Measurements from ENCODE around the gene TARS2. TPM values are rescaled to one million over a fixed set of nuclear protein-coding genes. Genes with fewer than 3 reads are reported as not detected.
A peak's percentile ranks its signal among the peaks of the same experiment; 100 is the strongest.

TARS2 gene, protein sequence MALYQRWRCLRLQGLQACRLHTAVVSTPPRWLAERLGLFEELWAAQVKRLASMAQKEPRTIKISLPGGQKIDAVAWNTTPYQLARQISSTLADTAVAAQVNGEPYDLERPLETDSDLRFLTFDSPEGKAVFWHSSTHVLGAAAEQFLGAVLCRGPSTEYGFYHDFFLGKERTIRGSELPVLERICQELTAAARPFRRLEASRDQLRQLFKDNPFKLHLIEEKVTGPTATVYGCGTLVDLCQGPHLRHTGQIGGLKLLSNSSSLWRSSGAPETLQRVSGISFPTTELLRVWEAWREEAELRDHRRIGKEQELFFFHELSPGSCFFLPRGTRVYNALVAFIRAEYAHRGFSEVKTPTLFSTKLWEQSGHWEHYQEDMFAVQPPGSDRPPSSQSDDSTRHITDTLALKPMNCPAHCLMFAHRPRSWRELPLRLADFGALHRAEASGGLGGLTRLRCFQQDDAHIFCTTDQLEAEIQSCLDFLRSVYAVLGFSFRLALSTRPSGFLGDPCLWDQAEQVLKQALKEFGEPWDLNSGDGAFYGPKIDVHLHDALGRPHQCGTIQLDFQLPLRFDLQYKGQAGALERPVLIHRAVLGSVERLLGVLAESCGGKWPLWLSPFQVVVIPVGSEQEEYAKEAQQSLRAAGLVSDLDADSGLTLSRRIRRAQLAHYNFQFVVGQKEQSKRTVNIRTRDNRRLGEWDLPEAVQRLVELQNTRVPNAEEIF
- polyA plus RNA-seq: 10 to 100 TPM; 14.1 to 26.7 TPM

- peak within 1 kb of the TSS; percentile 82 to 91 for H3K27ac ChIP-seq (ENCODE audit: low read depth in 2 of 2, low read length in 1 of 2)
- peaks cover 5 to 11% of the 10 kb centered on the region in 2 donors for H3K36me3 ChIP-seq (ENCODE audit: control insufficient read depth in 2 of 2, insufficient read depth in 2 of 2, low read length in 1 of 2)
- 0 to 1% methylated on average over 30 of the region's 30 CpGs for WGBS, 2 donors
- no peaks in the 10 kb centered on the region for H3K27me3 ChIP-seq (ENCODE audit: control insufficient read depth in 1 of 2, insufficient read depth in 2 of 2, low read length in 2 of 2)
- no peaks in the 10 kb centered on the region for H3K9me3 ChIP-seq (ENCODE audit: control insufficient read depth in 2 of 2, insufficient read depth in 1 of 2, low read depth in 1 of 2, low read length in 1 of 2)
- H3K4me3 ChIP-seq (ENCODE audit: low read depth in 1 of 2, low read length in 2 of 2): peak within 1 kb of the TSS; percentile 56 to 86
- no peaks in the 10 kb centered on the region for H3K4me1 ChIP-seq (ENCODE audit: control insufficient read depth in 2 of 2, insufficient read depth in 2 of 2, low read length in 1 of 2)
Observed at GRCh38 chr1:150486966-150487762, at the start of gene TARS2. Gene TARS2, plus strand, starts transcription at chr1:150487419. Its CDS starts 32 bp downstream, at chr1:150487451.

GRCh38 chr1:150441121-150441520 lies 46.1 kb upstream of the TARS2 start:
- Histone ChIP-seq H3K27me3 (ENCODE audit: control insufficient read depth in 1 of 2, insufficient read depth in 2 of 2, low read length in 2 of 2) (no peaks in the 10 kb centered on the region), H3K4me3 (ENCODE audit: low read depth in 1 of 2, low read length in 2 of 2) (no peak overlapping the region), H3K36me3 (ENCODE audit: control insufficient read depth in 2 of 2, insufficient read depth in 2 of 2, low read length in 1 of 2) (no peaks in the 10 kb centered on the region), H3K9me3 (ENCODE audit: control insufficient read depth in 2 of 2, insufficient read depth in 1 of 2, low read depth in 1 of 2, low read length in 1 of 2) (no peaks in the 10 kb centered on the region), H3K4me1 (ENCODE audit: control insufficient read depth in 2 of 2, insufficient read depth in 2 of 2, low read length in 1 of 2) (no peaks in the 10 kb centered on the region), H3K27ac (ENCODE audit: low read depth in 2 of 2, low read length in 1 of 2) (no peak overlapping the region)
- 84 to 89% methylated on average over 2 of the region's 2 CpGs for WGBS, 2 donors

- no peak overlapping the region for H3K4me3 ChIP-seq (ENCODE audit: low read depth in 1 of 2, low read length in 2 of 2)
- peaks cover 0 to 4% of the 10 kb centered on the region in 2 donors for H3K36me3 ChIP-seq (ENCODE audit: control insufficient read depth in 2 of 2, insufficient read depth in 2 of 2, low read length in 1 of 2)
- WGBS, 2 donors: 93 to 99% methylated on average over 1 of the region's 1 CpG
- H3K27ac ChIP-seq (ENCODE audit: low read depth in 2 of 2, low read length in 1 of 2): no peak overlapping the region
- H3K9me3 ChIP-seq (ENCODE audit: control insufficient read depth in 2 of 2, insufficient read depth in 1 of 2, low read depth in 1 of 2, low read length in 1 of 2): no peaks in the 10 kb centered on the region
- no peaks in the 10 kb centered on the region for H3K27me3 ChIP-seq (ENCODE audit: control insufficient read depth in 1 of 2, insufficient read depth in 2 of 2, low read length in 2 of 2)
- H3K4me1 ChIP-seq (ENCODE audit: control insufficient read depth in 2 of 2, insufficient read depth in 2 of 2, low read length in 1 of 2): no peaks in the 10 kb centered on the region
Observed at GRCh38 chr1:150444232-150444631, 43.0 kb upstream of the TARS2 start.

GRCh38 chr1:150456146-150456647 lies 31.0 kb upstream of the TARS2 start:
- Histone ChIP-seq H3K4me3 (ENCODE audit: low read depth in 1 of 2, low read length in 2 of 2) (no peak overlapping the region), H3K27me3 (ENCODE audit: control insufficient read depth in 1 of 2, insufficient read depth in 2 of 2, low read length in 2 of 2) (no peaks in the 10 kb centered on the region), H3K36me3 (ENCODE audit: control insufficient read depth in 2 of 2, insufficient read depth in 2 of 2, low read length in 1 of 2) (peaks cover 0 to 8% of the 10 kb centered on the region in 2 donors), H3K9me3 (ENCODE audit: control insufficient read depth in 2 of 2, insufficient read depth in 1 of 2, low read depth in 1 of 2, low read length in 1 of 2) (no peaks in the 10 kb centered on the region), H3K27ac (ENCODE audit: low read depth in 2 of 2, low read length in 1 of 2) (no peak overlapping the region), H3K4me1 (ENCODE audit: control insufficient read depth in 2 of 2, insufficient read depth in 2 of 2, low read length in 1 of 2) (no peaks in the 10 kb centered on the region)
- 75 to 78% methylated on average over 4 of the region's 4 CpGs for WGBS, 2 donors

DNA sequence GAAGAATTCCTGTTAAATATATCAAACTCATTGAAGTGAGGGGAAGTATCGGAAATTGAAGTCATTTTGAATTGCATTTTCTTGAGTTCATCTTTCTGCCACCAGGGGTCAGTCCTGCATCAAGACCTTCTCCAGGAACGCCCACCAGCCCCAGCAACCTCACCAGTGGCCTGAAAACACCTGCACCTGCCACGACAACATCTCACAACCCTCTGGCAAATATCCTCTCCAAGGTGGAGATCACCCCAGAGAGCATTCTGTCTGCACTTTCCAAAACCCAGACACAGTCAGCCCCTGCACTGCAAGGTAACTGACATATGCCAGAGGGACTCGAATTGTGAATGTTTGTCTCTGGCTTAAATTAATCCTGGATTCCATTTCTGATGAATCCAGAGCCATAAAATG lies 22.8 kb upstream of the TARS2 start:
- H3K9me3 ChIP-seq (ENCODE audit: control insufficient read depth in 2 of 2, insufficient read depth in 1 of 2, low read depth in 1 of 2, low read length in 1 of 2): no peaks in the 10 kb centered on the region
- no peaks in the 10 kb centered on the region for H3K27me3 ChIP-seq (ENCODE audit: control insufficient read depth in 1 of 2, insufficient read depth in 2 of 2, low read length in 2 of 2)
- peaks cover 0 to 5% of the 10 kb centered on the region in 2 donors for H3K36me3 ChIP-seq (ENCODE audit: control insufficient read depth in 2 of 2, insufficient read depth in 2 of 2, low read length in 1 of 2)
- no peak overlapping the region for H3K4me3 ChIP-seq (ENCODE audit: low read depth in 1 of 2, low read length in 2 of 2)
- 36% methylated on average over 4 of the region's 4 CpGs for WGBS, 2 donors
- no peaks in the 10 kb centered on the region for H3K4me1 ChIP-seq (ENCODE audit: control insufficient read depth in 2 of 2, insufficient read depth in 2 of 2, low read length in 1 of 2)
- peak overlapping the region in 1 of 2 donors; percentile 60 for H3K27ac ChIP-seq (ENCODE audit: low read depth in 2 of 2, low read length in 1 of 2)

DNA sequence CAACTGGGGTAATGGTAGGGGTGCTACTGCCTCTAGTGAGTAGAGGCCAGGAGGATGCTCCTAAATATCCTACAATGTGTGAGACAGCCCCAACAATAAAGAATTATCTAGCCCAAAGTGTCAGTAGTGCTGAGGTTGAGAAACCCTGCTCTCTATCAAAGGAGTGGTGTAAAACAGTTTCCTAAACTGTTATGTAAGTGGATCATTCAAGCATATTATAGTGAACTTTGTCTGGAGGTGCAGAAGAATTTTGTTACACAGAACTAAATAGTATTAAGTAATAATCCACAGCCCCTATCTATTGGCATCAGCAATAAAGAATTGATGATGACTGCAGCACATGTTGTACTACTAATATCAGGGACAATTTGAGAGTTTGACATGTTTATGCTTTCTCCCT lies 20.3 kb upstream of the TARS2 start:
- Histone ChIP-seq H3K9me3 (ENCODE audit: control insufficient read depth in 2 of 2, insufficient read depth in 1 of 2, low read depth in 1 of 2, low read length in 1 of 2) (no peaks in the 10 kb centered on the region), H3K4me3 (ENCODE audit: low read depth in 1 of 2, low read length in 2 of 2) (no peak overlapping the region), H3K4me1 (ENCODE audit: control insufficient read depth in 2 of 2, insufficient read depth in 2 of 2, low read length in 1 of 2) (no peaks in the 10 kb centered on the region), H3K27ac (ENCODE audit: low read depth in 2 of 2, low read length in 1 of 2) (no peak overlapping the region), H3K27me3 (ENCODE audit: control insufficient read depth in 1 of 2, insufficient read depth in 2 of 2, low read length in 2 of 2) (no peaks in the 10 kb centered on the region), H3K36me3 (ENCODE audit: control insufficient read depth in 2 of 2, insufficient read depth in 2 of 2, low read length in 1 of 2) (peaks cover 12 to 16% of the 10 kb centered on the region in 2 donors)

DNA sequence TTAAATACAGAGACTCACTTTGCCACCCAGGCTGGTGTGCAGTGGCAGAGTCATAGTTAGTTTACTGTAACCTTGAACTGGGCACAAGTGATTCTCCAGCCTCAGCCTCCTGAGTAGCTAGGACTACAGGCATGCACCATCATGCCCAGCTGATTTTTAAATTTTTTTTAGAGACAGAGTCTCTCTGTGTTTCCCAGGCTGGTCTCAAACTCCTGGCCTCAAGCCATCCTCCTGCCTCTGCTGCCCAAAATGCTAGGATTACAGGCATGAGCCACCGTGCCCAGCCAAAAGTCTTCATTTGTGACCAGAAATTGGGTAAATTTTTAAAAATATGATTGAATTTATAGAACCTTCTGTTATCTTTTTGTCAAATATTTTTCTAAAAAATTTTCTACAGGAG lies 17.9 kb upstream of the TARS2 start:
- H3K4me1 ChIP-seq (ENCODE audit: control insufficient read depth in 2 of 2, insufficient read depth in 2 of 2, low read length in 1 of 2): no peaks in the 10 kb centered on the region
- peaks cover 0 to 3% of the 10 kb centered on the region in 2 donors for H3K9me3 ChIP-seq (ENCODE audit: control insufficient read depth in 2 of 2, insufficient read depth in 1 of 2, low read depth in 1 of 2, low read length in 1 of 2)
- WGBS, 2 donors: 53 to 78% methylated on average over 1 of the region's 1 CpG
- H3K4me3 ChIP-seq (ENCODE audit: low read depth in 1 of 2, low read length in 2 of 2): no peak overlapping the region
- no peaks in the 10 kb centered on the region for H3K27me3 ChIP-seq (ENCODE audit: control insufficient read depth in 1 of 2, insufficient read depth in 2 of 2, low read length in 2 of 2)
- peaks cover 23 to 27% of the 10 kb centered on the region in 2 donors for H3K36me3 ChIP-seq (ENCODE audit: control insufficient read depth in 2 of 2, insufficient read depth in 2 of 2, low read length in 1 of 2)
- peak overlapping the region in 1 of 2 donors; percentile 49 for H3K27ac ChIP-seq (ENCODE audit: low read depth in 2 of 2, low read length in 1 of 2)

DNA sequence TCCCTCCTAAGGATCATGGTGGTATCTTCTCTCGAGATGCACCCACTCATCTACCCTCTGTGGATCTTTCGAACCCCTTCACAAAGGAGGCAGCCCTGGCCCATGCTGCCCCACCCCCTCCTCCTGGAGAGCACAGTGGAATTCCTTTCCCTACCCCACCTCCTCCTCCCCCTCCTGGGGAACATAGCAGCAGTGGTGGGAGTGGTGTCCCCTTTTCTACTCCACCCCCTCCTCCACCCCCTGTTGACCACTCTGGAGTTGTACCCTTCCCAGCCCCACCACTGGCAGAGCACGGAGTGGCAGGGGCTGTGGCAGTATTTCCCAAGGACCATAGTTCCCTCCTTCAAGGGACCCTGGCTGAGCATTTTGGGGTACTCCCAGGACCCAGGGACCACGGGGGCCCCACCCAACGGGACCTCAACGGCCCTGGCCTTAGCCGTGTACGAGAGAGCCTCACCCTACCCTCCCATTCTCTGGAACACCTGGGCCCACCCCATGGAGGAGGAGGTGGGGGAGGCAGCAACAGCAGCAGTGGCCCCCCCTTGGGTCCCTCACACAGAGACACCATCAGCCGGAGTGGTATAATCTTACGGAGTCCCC lies 14.5 kb upstream of the TARS2 start:
- Histone ChIP-seq H3K27me3 (ENCODE audit: control insufficient read depth in 1 of 2, insufficient read depth in 2 of 2, low read length in 2 of 2) (no peaks in the 10 kb centered on the region), H3K27ac (ENCODE audit: low read depth in 2 of 2, low read length in 1 of 2) (no peak overlapping the region), H3K4me3 (ENCODE audit: low read depth in 1 of 2, low read length in 2 of 2) (no peak overlapping the region), H3K36me3 (ENCODE audit: control insufficient read depth in 2 of 2, insufficient read depth in 2 of 2, low read length in 1 of 2) (peaks cover 22 to 23% of the 10 kb centered on the region in 2 donors), H3K9me3 (ENCODE audit: control insufficient read depth in 2 of 2, insufficient read depth in 1 of 2, low read depth in 1 of 2, low read length in 1 of 2) (peaks cover 0 to 3% of the 10 kb centered on the region in 2 donors), H3K4me1 (ENCODE audit: control insufficient read depth in 2 of 2, insufficient read depth in 2 of 2, low read length in 1 of 2) (no peaks in the 10 kb centered on the region)
- whole genome bisulfite sequencing, 2 donors: 88 to 94% methylated on average over 10 of the region's 10 CpGs

GRCh38 chr1:150473659-150474058 lies 13.6 kb upstream of the TARS2 start:
- Histone ChIP-seq H3K4me1 (ENCODE audit: control insufficient read depth in 2 of 2, insufficient read depth in 2 of 2, low read length in 1 of 2) (no peaks in the 10 kb centered on the region), H3K27ac (ENCODE audit: low read depth in 2 of 2, low read length in 1 of 2) (peak overlapping the region in 1 of 2 donors; percentile 19), H3K27me3 (ENCODE audit: control insufficient read depth in 1 of 2, insufficient read depth in 2 of 2, low read length in 2 of 2) (no peaks in the 10 kb centered on the region), H3K4me3 (ENCODE audit: low read depth in 1 of 2, low read length in 2 of 2) (no peak overlapping the region), H3K9me3 (ENCODE audit: control insufficient read depth in 2 of 2, insufficient read depth in 1 of 2, low read depth in 1 of 2, low read length in 1 of 2) (peaks cover 0 to 3% of the 10 kb centered on the region in 2 donors), H3K36me3 (ENCODE audit: control insufficient read depth in 2 of 2, insufficient read depth in 2 of 2, low read length in 1 of 2) (peaks cover 22 to 23% of the 10 kb centered on the region in 2 donors)
- WGBS, 2 donors: 81 to 86% methylated on average over 4 of the region's 4 CpGs
